Brain pericyte (primary cell): Measurements from ENCODE around the gene USP3.
"Not testable (repeated sequence)": the region's sequence is repeated elsewhere in the genome, so short reads cannot be mapped to it uniquely, and the experiment has no call there.

Source experiments
- DNase-seq: peaks from one replicate; pipeline ENCODE4 v3.0.0-alpha.2; 2012; ENCODE audit warnings: low read depth, low spot score

The USP3 gene

DNA sequence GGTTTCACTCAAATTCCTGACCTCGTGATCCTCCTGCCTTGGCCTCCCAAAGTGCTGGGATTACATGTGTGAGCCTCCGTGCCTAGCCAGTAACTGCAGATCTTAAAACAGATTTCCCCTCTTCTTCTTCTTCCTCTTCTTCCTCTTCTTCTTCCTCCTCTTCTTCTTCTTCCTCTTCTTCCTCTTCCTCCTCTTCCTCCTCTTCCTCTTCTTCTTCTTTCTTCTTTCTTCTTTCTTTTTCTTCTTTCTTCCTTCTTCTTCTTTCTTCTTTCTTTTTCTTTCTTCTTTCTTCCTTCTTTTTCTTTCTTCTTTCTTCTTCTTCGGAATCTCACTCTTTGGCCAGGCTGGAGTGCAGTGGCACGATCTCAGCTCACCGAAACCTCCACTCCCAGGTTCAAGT, 7.8 kb downstream of the USP3 start:
- no peak for DNase-seq

DNA sequence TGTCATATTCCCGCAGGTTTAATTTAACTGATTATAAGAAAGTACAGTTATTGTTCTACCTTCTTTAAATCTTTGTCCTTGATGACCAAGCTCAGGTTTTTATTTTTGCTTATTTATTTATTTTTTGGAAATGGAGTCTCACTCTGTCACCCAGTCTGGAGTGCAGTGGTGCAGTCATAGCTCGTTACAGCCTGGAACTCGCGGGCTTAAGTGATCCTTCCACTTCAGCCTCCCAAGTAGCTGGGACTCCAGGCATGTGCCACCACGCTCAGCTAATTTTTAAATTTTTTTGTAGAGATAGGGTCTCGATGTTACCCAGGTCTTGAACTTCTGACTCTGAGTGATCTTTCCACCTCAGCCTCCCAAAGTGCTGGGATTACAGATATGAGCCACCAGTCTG, 8.9 kb downstream of the USP3 start:
- DNase-seq, result no peak

DNA sequence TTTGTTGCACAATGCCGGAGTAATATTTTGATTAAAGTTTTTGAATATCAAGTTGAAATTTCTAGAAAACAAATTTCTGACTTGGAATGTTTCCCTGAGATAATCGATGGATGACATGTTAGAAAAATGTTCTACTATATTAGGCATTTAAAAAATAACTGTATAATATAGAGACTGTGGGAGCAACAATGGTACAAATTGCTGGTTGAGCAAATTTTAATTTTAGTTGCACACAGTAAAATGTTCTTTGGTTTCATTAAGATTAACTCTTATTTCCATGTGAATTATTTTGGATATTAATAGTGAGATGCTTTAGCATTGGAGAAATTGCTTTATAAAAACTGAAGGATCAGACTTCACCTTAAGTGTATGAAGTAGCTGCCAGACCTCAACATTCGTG, 9.3 kb downstream of the USP3 start:
- DNase-seq, result no peak

DNA sequence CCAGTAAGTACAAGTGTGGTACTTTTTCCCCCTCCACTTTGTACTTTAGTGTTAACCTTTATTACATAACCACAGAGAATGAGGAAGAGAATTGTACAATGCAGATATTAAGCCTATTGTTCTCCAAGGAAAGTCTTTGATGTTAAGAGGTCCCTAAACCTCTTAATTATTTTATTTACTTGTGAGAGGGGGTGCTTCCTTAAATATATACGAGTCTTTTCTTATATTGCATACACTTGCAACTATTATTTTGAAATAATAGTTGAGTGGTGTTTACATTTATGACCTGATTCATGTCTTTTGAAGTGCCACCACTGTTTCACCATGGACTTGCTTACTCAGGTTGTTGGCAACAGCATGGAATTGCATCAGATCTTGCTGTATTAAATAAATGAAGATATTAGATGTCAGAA, 10.1 kb downstream of the USP3 start:
- no peak for DNase-seq

DNA sequence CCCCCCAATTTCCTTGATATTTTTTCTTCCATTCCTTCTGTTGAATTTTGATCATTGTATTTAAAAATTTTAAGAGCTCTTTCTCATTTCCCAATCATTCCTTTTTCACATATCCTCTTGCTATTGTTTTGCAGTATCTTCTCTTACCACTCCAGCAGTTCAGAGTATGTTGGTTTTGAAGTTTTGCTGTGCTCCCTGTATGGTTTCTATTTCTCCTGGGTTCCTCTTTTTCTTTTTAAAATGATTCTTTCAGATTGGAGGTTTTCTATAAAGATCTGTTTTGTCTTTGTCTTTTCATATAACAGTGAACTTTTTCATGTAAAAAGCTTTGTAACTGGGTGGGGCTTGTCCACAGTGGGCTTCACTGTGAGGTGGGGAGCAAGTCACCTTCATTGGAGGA, 12.8 kb downstream of the USP3 start:
- no peak for DNase-seq

DNA sequence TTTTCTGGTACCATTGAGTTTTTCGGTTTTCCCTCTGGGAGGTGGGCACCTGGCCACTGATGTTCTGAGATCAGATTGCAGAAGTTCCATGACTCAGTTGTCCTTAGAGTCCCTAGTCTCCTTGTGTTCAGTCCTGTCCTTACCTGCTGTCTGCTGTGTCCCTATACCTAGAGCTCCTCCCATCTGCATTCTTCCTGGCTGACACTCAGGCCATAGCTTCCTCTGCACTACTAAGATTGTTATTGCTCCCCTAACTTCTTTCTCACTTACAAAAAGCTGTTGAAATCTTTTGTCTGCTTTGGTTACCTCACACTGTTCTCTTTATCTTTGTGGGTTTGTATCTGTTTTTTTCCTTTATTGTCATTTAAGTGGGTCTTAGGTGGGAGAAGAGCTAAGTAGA, 13.2 kb downstream of the USP3 start:
- DNase-seq, result no peak

DNA sequence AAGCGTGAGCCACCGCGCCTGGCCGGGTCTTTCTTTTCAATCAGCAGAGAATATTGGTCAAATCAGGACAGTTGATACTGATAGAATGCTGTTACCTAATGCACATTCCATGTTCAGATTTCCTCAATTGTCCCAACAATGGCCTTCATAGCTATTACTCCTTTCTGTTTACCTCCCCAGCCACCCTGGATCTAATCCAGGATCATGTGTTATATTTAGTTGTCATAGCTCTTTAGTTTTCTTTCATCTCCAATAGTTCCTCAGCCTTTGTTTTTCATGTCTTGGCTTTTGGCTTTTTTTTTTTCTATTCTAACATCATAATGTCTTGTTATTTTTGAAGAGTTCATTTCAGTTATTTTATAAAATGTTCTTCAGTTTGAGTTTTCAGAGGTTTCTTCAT, 14.6 kb downstream of the USP3 start:
- no peak for DNase-seq

DNA sequence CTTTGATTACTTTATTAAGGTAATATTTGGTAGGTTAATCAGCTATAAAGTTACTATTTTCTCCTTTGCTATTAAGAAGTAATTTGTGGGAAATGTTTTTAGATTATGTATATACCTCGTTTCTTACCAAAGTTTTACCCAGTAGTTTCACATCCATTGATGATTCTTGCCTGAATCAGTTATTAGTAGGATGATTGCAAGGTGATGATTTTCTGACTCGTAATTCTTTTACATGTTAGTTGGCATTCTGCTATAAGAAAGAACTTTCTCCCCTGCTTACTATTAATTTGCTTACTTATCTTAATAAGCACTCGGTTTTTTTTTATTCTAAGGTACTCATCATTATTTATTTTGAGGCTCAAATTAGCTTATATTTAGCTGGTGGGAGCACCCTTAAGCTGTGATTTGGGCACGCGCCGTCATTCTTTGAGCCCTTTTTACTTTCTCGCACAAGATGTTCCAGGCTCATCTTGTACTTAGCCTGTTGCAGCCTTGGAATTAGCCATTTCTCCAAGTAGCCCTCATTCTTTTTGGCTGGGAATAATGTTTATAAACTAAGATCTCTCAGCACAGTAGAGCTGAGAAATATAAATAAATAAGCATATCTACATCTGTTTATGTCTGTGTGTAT, 15.3 kb downstream of the USP3 start:
- DNase-seq, result no peak

DNA sequence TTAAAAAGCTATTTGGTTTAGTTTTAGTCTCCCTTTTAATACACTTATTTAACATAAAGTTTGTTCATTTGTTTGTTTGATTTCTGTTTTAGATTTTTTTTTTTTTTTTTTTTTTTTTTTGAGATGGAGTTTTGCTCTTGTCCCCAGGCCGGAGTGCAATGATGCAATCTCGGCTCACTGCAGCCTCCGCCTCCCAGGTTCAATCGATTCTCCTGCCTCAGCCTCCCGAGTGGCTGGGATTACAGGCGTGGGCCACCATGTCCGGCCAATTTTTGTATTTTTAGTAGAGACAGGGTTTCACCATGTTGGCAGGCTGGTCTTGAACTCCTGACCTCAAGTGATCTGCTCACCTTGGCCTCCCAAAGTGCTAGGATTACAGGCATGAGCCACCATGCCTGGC, 16.1 kb downstream of the USP3 start:
- DNase-seq, result not testable (repeated sequence)

DNA sequence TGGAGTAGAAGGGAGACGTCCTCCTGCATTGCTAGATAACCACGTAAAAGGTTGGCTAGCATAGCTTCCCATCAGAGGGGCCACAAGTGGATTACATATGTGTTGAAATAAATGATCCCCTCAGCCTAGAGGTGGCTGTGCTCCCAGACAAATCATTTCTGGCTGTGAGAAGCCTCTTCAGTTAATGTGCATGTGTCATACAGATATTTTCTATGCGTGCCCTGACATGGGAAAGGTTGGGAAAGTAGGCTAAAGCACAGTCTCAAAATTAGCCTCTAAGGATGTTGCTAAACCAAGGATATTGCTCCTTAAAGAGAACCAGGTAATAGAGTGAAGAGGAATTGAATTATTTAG, 17.8 kb downstream of the USP3 start:
- DNase-seq, result no peak

DNA sequence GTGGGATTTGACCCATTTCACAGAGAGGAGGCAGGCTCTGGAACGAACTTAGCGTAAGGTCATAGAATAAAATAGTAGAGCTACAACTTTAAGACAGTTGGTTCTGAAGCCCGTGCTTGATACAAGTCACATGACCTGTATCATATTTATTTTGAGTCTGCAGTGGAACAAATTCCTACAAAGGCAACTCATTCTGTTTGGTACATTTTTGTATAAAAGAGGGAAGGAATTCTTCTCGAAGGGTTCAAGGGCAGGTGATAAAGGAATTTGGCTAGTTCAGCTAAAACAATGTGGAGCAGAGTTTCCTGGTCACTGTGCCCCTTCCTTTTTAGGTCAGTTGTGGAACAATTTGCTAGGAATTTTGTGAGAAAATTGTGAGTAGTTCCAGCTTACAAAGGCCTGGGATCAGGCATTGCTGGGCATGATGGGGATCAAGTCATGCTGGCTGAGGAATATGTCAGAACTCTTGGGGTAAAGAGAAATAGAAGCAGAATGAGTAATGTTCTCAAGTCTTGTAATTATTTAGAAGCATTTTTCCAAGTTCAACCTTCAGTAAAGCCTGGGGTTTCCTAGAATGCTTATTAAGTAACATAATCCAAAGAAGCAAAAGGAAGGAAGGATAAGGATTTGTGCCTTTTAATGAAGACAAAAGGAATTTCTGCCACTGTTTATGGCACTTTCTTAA, 19.1 kb downstream of the USP3 start:
- no peak for DNase-seq

DNA sequence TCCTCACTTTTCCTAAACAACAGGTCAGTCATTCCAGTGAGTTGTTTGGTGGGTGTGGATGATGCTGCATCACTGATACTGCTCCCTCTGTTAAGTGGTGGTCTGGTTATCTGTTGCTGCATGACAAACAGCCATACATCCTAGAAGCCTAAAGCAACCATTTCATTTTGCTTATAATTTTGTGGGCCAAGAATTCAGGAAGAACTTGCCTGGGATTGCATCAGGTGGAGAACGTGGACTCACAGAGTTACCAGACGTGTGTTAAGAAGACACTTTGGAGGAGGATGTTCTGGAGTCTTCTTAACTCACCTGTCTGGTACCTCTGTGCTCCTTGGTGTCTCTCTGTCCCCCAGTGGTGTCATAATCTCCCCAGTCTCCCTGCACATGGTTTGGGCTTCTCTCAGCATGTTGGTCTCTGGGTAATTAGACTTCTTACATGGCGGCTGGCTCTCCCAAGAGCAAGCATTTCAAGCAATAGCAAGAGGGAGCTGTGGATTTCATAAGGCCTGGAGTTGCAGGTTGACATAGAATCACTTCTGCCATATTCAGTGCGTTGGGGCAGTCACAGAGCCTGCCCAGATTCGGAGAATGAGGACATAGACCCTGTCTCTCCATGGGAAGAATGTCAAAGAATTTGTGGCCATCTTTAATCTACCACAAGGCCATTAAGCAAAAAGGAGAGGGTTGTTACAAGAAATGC, 20.1 kb downstream of the USP3 start:
- DNase-seq, result no peak

DNA sequence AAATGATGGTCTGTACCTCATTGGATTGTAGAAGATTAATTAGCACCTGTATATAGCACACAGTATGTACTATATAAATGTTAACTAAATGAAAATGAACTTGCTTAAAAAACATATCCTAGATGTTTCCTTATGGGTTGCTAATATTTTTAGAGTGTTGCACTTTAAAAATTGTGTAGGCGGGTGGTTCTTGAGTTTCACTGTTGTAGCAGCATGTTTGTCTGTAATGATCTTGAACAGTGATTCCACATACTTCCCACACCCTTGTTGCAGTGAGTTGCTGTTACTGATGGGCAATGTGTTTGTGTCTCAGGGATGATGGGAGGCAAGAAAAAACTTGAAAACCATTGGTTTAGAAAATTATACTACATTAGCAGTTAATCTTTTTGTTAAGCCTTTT, 22.0 kb downstream of the USP3 start:
- no peak for DNase-seq

DNA sequence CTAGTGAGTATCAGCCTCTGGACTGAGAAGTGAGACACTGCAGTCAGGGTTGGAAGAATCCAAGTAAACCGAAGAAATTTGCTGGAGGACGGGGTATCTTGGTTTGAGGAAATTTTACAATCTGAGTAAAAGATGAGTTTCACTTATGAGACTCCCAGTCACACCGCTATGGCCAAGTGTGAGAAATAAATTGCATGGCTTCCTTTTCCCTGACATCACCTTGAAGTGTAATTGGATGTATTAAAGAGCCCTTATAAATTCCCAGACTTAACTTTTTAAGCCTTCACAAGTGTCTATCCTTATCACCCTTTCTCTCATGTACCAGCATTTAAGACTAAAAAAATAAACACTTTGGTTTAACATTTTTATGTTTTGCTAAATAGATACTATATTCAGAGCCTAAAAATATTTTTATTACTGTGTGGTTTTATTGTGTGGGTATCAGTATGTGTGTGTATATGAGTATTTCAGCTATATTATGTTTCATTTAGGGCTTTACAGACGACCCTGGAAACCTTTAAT, 23.8 kb downstream of the USP3 start:
- DNase-seq, result no peak

DNA sequence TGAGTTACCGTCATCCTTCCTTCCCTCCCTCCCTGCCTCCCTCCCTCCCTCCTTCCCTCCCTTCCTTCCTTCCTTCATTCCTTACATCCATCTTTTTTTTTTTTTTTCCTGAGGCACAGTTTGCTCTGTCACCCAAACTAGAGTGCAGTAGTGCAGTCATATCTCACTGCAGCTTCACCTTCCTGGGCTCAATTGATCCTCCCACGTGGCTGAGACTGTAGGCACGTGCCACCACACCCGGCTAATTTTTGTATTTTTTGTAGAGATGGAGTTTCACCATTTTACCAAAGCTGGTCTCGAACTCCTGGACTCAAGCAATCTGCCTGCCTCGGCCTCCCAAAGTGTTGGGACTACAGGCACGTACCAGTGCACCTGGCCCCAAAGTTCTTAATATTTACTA, 25.8 kb downstream of the USP3 start:
- no peak for DNase-seq

DNA sequence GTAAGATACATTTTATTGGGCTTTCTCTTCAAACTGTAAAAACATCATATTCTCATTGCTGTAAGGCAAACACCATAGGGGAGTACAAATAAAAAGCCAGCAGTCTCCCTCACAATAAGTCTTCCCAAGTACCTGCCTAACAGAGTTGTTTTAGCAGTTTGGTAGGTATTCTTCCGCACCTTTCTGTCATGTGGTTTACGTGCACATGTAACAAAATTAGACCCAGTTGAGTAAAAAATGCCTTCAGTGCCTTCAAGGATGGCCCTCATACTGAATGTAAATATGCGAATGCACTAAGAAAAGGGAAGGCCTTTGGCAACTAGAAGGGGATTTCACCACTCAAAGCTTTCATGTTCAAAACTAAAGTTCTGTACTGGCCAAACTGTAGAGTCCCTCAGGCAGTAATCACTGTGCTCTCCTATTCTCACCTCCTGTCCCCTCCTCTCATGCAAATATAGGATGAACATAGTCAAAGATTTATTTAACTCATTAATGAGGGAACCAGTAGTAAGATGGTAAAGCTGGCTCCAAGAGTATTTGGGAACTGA, 26.4 kb downstream of the USP3 start:
- DNase-seq, result no peak

DNA sequence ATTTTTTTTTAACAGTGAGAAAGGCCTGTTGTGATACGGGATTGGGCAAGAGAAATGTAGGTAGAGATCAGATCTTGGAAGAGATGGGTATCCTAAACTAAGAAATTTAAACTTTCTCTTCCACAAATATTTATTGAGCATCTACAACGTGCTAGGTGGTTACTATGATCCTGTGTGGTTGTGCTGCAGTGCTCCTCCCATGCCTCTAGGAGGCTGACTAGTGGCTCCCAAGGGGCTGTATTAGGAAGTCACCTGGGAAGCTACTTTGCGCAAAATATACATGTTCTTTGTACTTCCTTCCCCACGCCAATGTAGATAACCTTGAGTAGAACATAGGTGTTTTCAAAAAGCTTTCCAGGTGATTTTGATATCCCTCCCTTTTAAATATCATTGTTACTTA, 27.2 kb downstream of the USP3 start:
- no peak for DNase-seq

DNA sequence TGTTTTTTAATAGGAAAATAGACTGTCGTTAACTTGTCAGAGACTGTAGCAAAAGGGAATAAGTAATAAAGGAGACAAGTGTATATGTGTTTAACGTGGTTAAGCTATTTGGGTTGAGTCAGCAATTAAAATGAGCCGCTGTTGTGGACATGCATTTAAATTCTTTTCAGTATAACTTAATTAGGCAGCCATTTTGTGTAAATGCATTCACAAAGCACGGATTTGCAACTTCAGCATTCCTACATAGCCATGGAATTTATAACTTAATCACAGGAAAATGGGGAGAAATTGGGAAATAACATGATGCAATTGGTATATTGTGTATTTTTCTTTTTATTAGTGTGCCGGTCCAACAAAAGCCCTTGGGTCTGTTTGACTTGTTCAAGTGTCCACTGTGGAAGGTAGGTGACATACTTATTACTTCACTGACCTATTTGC, 27.9 kb downstream of the USP3 start:
- no peak for DNase-seq

DNA sequence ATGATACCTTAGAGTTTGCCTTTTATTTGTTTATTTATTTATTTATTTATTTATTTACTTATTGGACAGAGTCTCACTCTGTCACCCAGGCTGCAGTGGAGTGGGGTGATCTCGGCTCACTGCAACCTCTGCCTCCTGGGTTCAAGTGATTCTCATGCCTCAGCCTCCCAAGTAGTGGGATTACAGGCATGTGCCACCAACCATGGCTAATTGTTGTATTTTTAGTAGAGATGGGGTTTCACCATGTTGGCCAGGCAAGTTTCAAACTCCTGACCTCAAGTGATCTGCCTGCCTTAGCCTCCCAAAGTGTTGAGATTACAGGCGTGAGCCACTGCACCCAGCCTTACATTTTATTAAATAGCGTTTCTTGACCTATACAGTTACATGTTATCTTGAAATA, 30.5 kb downstream of the USP3 start:
- not testable (repeated sequence) for DNase-seq

DNA sequence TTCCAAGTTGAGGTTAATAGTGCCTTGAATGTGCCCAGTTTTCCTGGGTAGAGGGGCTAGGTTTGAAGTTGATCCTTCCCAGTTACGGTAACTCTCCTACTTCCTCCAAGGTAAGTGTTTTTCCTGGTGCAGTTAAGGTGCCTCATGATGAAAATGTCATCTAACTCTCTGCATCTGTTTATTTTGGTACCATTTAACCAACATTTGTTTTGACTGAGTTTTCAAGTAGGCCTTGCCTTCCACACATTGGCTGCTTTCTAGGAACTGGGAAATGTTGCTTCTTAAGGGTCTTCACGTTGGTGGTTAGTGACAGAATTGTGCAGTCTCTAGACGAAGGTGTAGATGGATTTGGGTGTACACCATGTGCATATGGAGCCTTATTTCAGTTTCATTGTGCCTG, 31.3 kb downstream of the USP3 start:
- DNase-seq, result no peak

DNA sequence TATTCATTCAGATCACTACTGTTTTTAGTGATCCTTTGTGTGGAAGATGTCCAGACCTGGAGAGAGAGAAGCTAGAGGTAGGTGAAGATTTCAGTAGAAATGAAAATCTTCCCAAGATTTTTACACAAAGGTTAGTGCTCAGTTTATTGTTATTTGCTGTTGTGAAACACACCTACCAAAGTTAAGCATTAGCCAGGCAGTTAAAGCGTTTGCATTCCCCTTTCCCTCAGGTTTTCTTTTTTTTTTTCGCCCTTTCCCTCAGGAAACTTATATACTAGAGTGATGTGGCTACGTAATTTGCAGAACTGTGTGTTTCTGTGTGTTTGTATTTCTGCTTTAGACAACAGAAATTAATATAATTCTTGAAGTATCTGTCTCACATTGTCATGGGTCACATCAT, 34.5 kb downstream of the USP3 start:
- DNase-seq, result no peak

DNA sequence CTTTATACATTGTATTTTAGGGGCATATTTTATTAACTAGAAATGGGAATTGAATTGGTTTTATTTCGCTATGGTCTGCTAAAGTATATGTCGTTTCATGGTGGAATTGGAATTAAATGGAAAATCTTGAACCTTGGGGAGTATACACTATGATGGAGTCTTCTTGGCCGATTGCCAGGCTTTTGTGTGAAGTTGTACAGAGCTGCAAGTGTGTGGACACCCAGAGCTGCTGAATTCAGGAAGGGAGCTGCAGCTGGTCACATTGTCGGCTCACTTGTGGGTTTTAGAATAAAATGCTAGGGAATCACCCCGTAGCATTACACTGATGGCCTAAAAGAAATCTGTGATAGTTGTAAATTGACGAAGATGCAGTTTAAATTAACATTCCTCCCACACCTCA, 35.1 kb downstream of the USP3 start:
- DNase-seq, result no peak

DNA sequence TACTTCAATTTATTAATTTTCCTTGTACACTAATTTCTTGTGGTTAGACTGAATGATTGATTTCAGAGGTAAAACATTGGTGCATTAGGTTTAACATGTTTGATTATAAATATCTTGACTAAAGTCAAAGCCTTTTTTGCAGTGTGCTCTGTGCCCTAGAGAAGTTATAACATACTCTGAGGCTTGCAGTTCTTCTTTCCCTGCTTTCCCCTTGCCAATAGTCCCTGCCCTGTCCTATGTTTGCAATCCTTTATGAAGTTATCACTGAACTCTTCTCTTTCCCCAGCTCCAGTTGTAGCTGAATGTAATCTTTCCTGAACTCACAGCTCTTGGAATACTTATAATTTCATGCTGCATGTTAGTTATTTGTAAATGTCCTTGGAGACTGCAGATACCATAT, 35.6 kb downstream of the USP3 start:
- no peak for DNase-seq
